ENCODE results near the gene EEF2.
"Not testable (repeated sequence)": the region's sequence is repeated elsewhere in the genome, so short reads cannot be mapped to it uniquely, and the experiment has no call there.

The EEF2 gene

GRCh38 chr19:3970808-3971598, 14.3 kb downstream of the EEF2 start, which contains the start of gene DAPK3:
Gene DAPK3 (minus strand): TSS chr19:3971099. CDS start chr19:3969735, 1,364 bp downstream.
- DNase-seq (ENCODE audit: low read depth in 3 of 3, low spot score in 1 of 3): peak; percentile 72 to 86 (median 81)

- DNase-seq (ENCODE audit: low read depth in 3 of 3, low spot score in 1 of 3): no peak
These were observed 14.9 kb downstream of the EEF2 start for GRCh38 chr19:3970313-3970807.

- DNase-seq (ENCODE audit: low read depth in 3 of 3, low spot score in 1 of 3): no peak
These were observed 15.6 kb downstream of the EEF2 start for GRCh38 chr19:3969435-3970312.

- no peak for DNase-seq (ENCODE audit: low read depth in 3 of 3, low spot score in 1 of 3)
These were observed 16.5 kb downstream of the EEF2 start for GRCh38 chr19:3968556-3969434.

GRCh38 chr19:3967983-3968382, 17.3 kb downstream of the EEF2 start:
- not testable (repeated sequence) for DNase-seq (ENCODE audit: low read depth in 3 of 3, low spot score in 1 of 3)

- no peak for DNase-seq (ENCODE audit: low read depth in 3 of 3, low spot score in 1 of 3)
These were observed 18.9 kb downstream of the EEF2 start for GRCh38 chr19:3966051-3967017.

- DNase-seq (ENCODE audit: low read depth in 3 of 3, low spot score in 1 of 3): no peak
These were observed 20.7 kb downstream of the EEF2 start for GRCh38 chr19:3964256-3965194.

GRCh38 chr19:3963458-3964255, 21.6 kb downstream of the EEF2 start:
- no peak for DNase-seq (ENCODE audit: low read depth in 3 of 3, low spot score in 1 of 3)

- DNase-seq (ENCODE audit: low read depth in 3 of 3, low spot score in 1 of 3): no peak
These were observed 24.3 kb downstream of the EEF2 start for GRCh38 chr19:3961007-3961406.

GRCh38 chr19:3959766-3960131, 25.5 kb downstream of the EEF2 start:
- DNase-seq (ENCODE audit: low read depth in 3 of 3, low spot score in 1 of 3): no peak

GRCh38 chr19:3958836-3959765, 26.2 kb downstream of the EEF2 start:
- no peak for DNase-seq (ENCODE audit: low read depth in 3 of 3, low spot score in 1 of 3)

- DNase-seq (ENCODE audit: low read depth in 3 of 3, low spot score in 1 of 3): no peak
These were observed 29.6 kb downstream of the EEF2 start for GRCh38 chr19:3955688-3956087.

- DNase-seq (ENCODE audit: low read depth in 3 of 3, low spot score in 1 of 3): not testable (repeated sequence)
These were observed 30.0 kb downstream of the EEF2 start for GRCh38 chr19:3955276-3955675.

GRCh38 chr19:3954107-3954506, 31.2 kb downstream of the EEF2 start:
- DNase-seq (ENCODE audit: low read depth in 3 of 3, low spot score in 1 of 3): no peak

GRCh38 chr19:3952755-3953276, 32.4 kb downstream of the EEF2 start:
- not testable (repeated sequence) for DNase-seq (ENCODE audit: low read depth in 3 of 3, low spot score in 1 of 3)

All from stimulated activated CD4-positive, alpha-beta T cell treated with anti-CD3 and anti-CD28 coated beads, TNF-alpha, amount 100 ng/mL, for 1 hour (primary cell).